ENCODE results near the gene CCZ1. TPM values are rescaled to one million over a fixed set of nuclear protein-coding genes. Genes with fewer than 3 reads are reported as not detected.
"Not testable (repeated sequence)": the region's sequence is repeated elsewhere in the genome, so short reads cannot be mapped to it uniquely, and the experiment has no call there.

CCZ1 gene
- total RNA-seq, 2 experiments from 2014 or later: 52.3 to 108 TPM

GRCh38 chr7:5931905-5932644 is 33.5 kb downstream of the CCZ1 start:
- H3K27ac ChIP-seq (ENCODE audit: low read depth, low read length, poor library complexity, severe bottlenecking); H4K20me1 ChIP-seq (ENCODE audit: insufficient read depth, low read length); CTCF ChIA-PET (ENCODE audit: unreplicated experiment); H3K4me3 ChIP-seq (ENCODE audit: low read depth, low read length, poor library complexity, severe bottlenecking); H3K36me3 ChIP-seq (ENCODE audit: insufficient read depth, low read length); H3K9me3 ChIP-seq (ENCODE audit: low read length); intact Hi-C loops (cut with micrococcal nuclease; ENCODE audit: unreplicated experiment); BruUV-seq (replicated peaks); H3K4me1 ChIP-seq (ENCODE audit: insufficient read depth, low read length, poor library complexity, severe bottlenecking); DNase-seq (ENCODE audit: low spot score); H2AFZ ChIP-seq (ENCODE audit: low read length); H3K9me2 ChIP-seq (ENCODE audit: insufficient read depth, low read length); POLR2A ChIA-PET; H3K79me2 ChIP-seq (ENCODE audit: insufficient read depth, low read depth, low read length); H3K4me2 ChIP-seq (ENCODE audit: low read length): not testable (repeated sequence)

- H3K27ac ChIP-seq (ENCODE audit: low read depth, low read length, poor library complexity, severe bottlenecking); H3K4me1 ChIP-seq (ENCODE audit: insufficient read depth, low read length, poor library complexity, severe bottlenecking); intact Hi-C loops (cut with micrococcal nuclease; ENCODE audit: unreplicated experiment); POLR2A ChIA-PET; CTCF ChIA-PET (ENCODE audit: unreplicated experiment); H4K20me1 ChIP-seq (ENCODE audit: insufficient read depth, low read length); BruUV-seq (replicated peaks); H3K79me2 ChIP-seq (ENCODE audit: insufficient read depth, low read depth, low read length); H3K4me2 ChIP-seq (ENCODE audit: low read length); DNase-seq (ENCODE audit: low spot score); H3K4me3 ChIP-seq (ENCODE audit: low read depth, low read length, poor library complexity, severe bottlenecking); H3K9me3 ChIP-seq (ENCODE audit: low read length); H2AFZ ChIP-seq (ENCODE audit: low read length); H3K9me2 ChIP-seq (ENCODE audit: insufficient read depth, low read length); H3K36me3 ChIP-seq (ENCODE audit: insufficient read depth, low read length): not testable (repeated sequence)
These were observed 36.5 kb downstream of the CCZ1 start for GRCh38 chr7:5934945-5935450.

GRCh38 chr7:5963205-5963604 is 64.7 kb downstream of the CCZ1 start:
- CTCF ChIA-PET (ENCODE audit: unreplicated experiment); H3K27ac ChIP-seq (ENCODE audit: low read depth, low read length, poor library complexity, severe bottlenecking); BruUV-seq (replicated peaks); H3K79me2 ChIP-seq (ENCODE audit: insufficient read depth, low read depth, low read length); H3K4me1 ChIP-seq (ENCODE audit: insufficient read depth, low read length, poor library complexity, severe bottlenecking); H4K20me1 ChIP-seq (ENCODE audit: insufficient read depth, low read length); H3K36me3 ChIP-seq (ENCODE audit: insufficient read depth, low read length); H2AFZ ChIP-seq (ENCODE audit: low read length); H3K9me3 ChIP-seq (ENCODE audit: low read length); H3K4me3 ChIP-seq (ENCODE audit: low read depth, low read length, poor library complexity, severe bottlenecking); intact Hi-C loops (cut with micrococcal nuclease; ENCODE audit: unreplicated experiment); DNase-seq (ENCODE audit: low spot score); H3K9me2 ChIP-seq (ENCODE audit: insufficient read depth, low read length); POLR2A ChIA-PET; H3K4me2 ChIP-seq (ENCODE audit: low read length): not testable (repeated sequence)

GRCh38 chr7:5963810-5964209 is 65.3 kb downstream of the CCZ1 start:
- H3K36me3 ChIP-seq (ENCODE audit: insufficient read depth, low read length); intact Hi-C loops (cut with micrococcal nuclease; ENCODE audit: unreplicated experiment); H3K9me3 ChIP-seq (ENCODE audit: low read length); DNase-seq (ENCODE audit: low spot score); CTCF ChIA-PET (ENCODE audit: unreplicated experiment); H3K4me3 ChIP-seq (ENCODE audit: low read depth, low read length, poor library complexity, severe bottlenecking); H4K20me1 ChIP-seq (ENCODE audit: insufficient read depth, low read length); BruUV-seq (replicated peaks); H3K4me2 ChIP-seq (ENCODE audit: low read length); H3K4me1 ChIP-seq (ENCODE audit: insufficient read depth, low read length, poor library complexity, severe bottlenecking); H3K79me2 ChIP-seq (ENCODE audit: insufficient read depth, low read depth, low read length); H3K27ac ChIP-seq (ENCODE audit: low read depth, low read length, poor library complexity, severe bottlenecking); POLR2A ChIA-PET; H3K9me2 ChIP-seq (ENCODE audit: insufficient read depth, low read length); H2AFZ ChIP-seq (ENCODE audit: low read length): not testable (repeated sequence)

- H3K4me2 ChIP-seq (ENCODE audit: low read length); BruUV-seq (replicated peaks); intact Hi-C loops (cut with micrococcal nuclease; ENCODE audit: unreplicated experiment); H3K36me3 ChIP-seq (ENCODE audit: insufficient read depth, low read length); H3K27ac ChIP-seq (ENCODE audit: low read depth, low read length, poor library complexity, severe bottlenecking); H3K4me3 ChIP-seq (ENCODE audit: low read depth, low read length, poor library complexity, severe bottlenecking); CTCF ChIA-PET (ENCODE audit: unreplicated experiment); H2AFZ ChIP-seq (ENCODE audit: low read length); H3K4me1 ChIP-seq (ENCODE audit: insufficient read depth, low read length, poor library complexity, severe bottlenecking); H3K9me2 ChIP-seq (ENCODE audit: insufficient read depth, low read length); H3K9me3 ChIP-seq (ENCODE audit: low read length); POLR2A ChIA-PET; DNase-seq (ENCODE audit: low spot score); H4K20me1 ChIP-seq (ENCODE audit: insufficient read depth, low read length); H3K79me2 ChIP-seq (ENCODE audit: insufficient read depth, low read depth, low read length): not testable (repeated sequence)
These were observed 71.9 kb downstream of the CCZ1 start, which contains the start of gene RSPH10B for GRCh38 chr7:5970347-5970911. Gene RSPH10B (minus strand): TSS chr7:5970689. CDS start chr7:5967116, 3,573 bp downstream.

GRCh38 chr7:5973580-5973979 is 75.0 kb downstream of the CCZ1 start:
- H3K4me3 ChIP-seq (ENCODE audit: low read depth, low read length, poor library complexity, severe bottlenecking); intact Hi-C loops (cut with micrococcal nuclease; ENCODE audit: unreplicated experiment); H3K36me3 ChIP-seq (ENCODE audit: insufficient read depth, low read length); CTCF ChIA-PET (ENCODE audit: unreplicated experiment); H3K4me1 ChIP-seq (ENCODE audit: insufficient read depth, low read length, poor library complexity, severe bottlenecking); H3K9me2 ChIP-seq (ENCODE audit: insufficient read depth, low read length); H3K4me2 ChIP-seq (ENCODE audit: low read length); H3K79me2 ChIP-seq (ENCODE audit: insufficient read depth, low read depth, low read length); H3K27ac ChIP-seq (ENCODE audit: low read depth, low read length, poor library complexity, severe bottlenecking); DNase-seq (ENCODE audit: low spot score); H4K20me1 ChIP-seq (ENCODE audit: insufficient read depth, low read length); BruUV-seq (replicated peaks); H2AFZ ChIP-seq (ENCODE audit: low read length); POLR2A ChIA-PET; H3K9me3 ChIP-seq (ENCODE audit: low read length): not testable (repeated sequence)

Data from OCI-LY7 (cell line).